Esophagus squamous epithelium (tissue), 4 donors: ENCODE measurements around the gene HYDIN.

Experiments used
- CTCF ChIP-seq, 6 experiments: fragments of 450-650 bp in 4 of 6; fragments of 200-600 bp in 2 of 6; sonication (generic) in 2 of 6; IDR thresholded peaks; one replicate each; pipeline ENCODE4 v1.5.1; 2016 to 2019; ENCODE audit warnings: antibody characterized with exemption in 6 of 6, mild to moderate bottlenecking in 4 of 6, moderate library complexity in 4 of 6
- POLR2A ChIP-seq, 4 donors: fragments of 450-650 bp; IDR thresholded peaks; one replicate each; pipeline ENCODE4 v1.6.1; 2017; ENCODE audit warnings: antibody characterized with exemption in 4 of 4, mild to moderate bottlenecking in 4 of 4, moderate library complexity in 3 of 4

DNA sequence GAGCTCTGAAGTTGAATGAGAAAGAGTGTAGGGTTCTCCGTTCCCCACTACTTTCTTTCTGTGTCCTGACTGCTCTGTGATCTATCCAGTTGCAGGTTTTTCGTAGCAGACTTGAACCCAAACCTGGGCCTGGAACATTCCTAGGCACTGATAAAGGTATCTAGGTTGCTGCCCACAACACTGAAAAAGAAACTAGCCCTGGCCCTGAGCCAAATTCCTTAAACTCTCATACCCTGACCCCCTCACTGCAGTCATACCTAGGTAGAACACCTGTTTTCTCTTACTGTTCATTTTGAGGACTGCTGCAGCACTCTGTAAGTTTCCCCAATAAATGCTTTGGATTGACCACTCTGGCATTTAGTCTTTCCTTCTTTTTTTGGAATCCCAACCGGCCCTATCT lies 5.4 kb downstream of the HYDIN start:
- TF ChIP-seq CTCF (IDR thresholded peaks at IDR 0.05) (no peak), POLR2A (IDR thresholded peaks at IDR 0.05) (no peak)
